ENCODE results near the gene DDIAS.
A peak's percentile ranks its signal among the peaks of the same experiment; 100 is the strongest.
"Not testable (repeated sequence)": the region's sequence is repeated elsewhere in the genome, so short reads cannot be mapped to it uniquely, and the experiment has no call there.

DDIAS gene

GRCh38 chr11:82929121-82929520 lies 27.6 kb downstream of the DDIAS start:
- no peak for DNase-seq

- no peak for DNase-seq
Observed at GRCh38 chr11:82930229-82930628, 28.7 kb downstream of the DDIAS start.

GRCh38 chr11:82930734-82931133 lies 29.2 kb downstream of the DDIAS start:
- DNase-seq = no peak

GRCh38 chr11:82932564-82932963 lies 31.0 kb downstream of the DDIAS start:
- DNase-seq = no peak

GRCh38 chr11:82936261-82936660 lies 34.7 kb downstream of the DDIAS start:
- DNase-seq = no peak

- no peak for DNase-seq
Observed at GRCh38 chr11:82937554-82937953, 36.0 kb downstream of the DDIAS start.

- DNase-seq = no peak
Observed at GRCh38 chr11:82939456-82939855, 37.9 kb downstream of the DDIAS start.

- DNase-seq = no peak
Observed at GRCh38 chr11:82942376-82942775, 40.8 kb downstream of the DDIAS start.

- not testable (repeated sequence) for DNase-seq
Observed at GRCh38 chr11:82943430-82943829, 41.9 kb downstream of the DDIAS start.

GRCh38 chr11:82944198-82944597 lies 42.7 kb downstream of the DDIAS start:
- DNase-seq = no peak

- DNase-seq = not testable (repeated sequence)
Observed at GRCh38 chr11:82945041-82945440, 43.5 kb downstream of the DDIAS start.

- no peak for DNase-seq
Observed at GRCh38 chr11:82945682-82946081, 44.1 kb downstream of the DDIAS start.

- no peak for DNase-seq
Observed at GRCh38 chr11:82949352-82949751, 47.8 kb downstream of the DDIAS start.

GRCh38 chr11:82950502-82950901 lies 49.0 kb downstream of the DDIAS start:
- not testable (repeated sequence) for DNase-seq

GRCh38 chr11:82955736-82956453 lies 54.4 kb downstream of the DDIAS start:
- DNase-seq = peak; percentile 48

GRCh38 chr11:82959987-82960778 lies 58.6 kb downstream of the DDIAS start:
- DNase-seq = peak; percentile 24

GRCh38 chr11:82960779-82961143 lies 59.2 kb downstream of the DDIAS start:
- DNase-seq = no peak

- not testable (repeated sequence) for DNase-seq
Observed at GRCh38 chr11:82962021-82962420, 60.5 kb downstream of the DDIAS start.

GRCh38 chr11:82967381-82967780 lies 65.8 kb downstream of the DDIAS start:
- DNase-seq = no peak

- DNase-seq = no peak
Observed at GRCh38 chr11:82969811-82970210, 68.3 kb downstream of the DDIAS start.

- not testable (repeated sequence) for DNase-seq
Observed at GRCh38 chr11:82970507-82971083, 69.1 kb downstream of the DDIAS start.

GRCh38 chr11:82971519-82971946 lies 70.0 kb downstream of the DDIAS start:
- peak; percentile 50 for DNase-seq

- no peak for DNase-seq
Observed at GRCh38 chr11:82972103-82972502, 70.6 kb downstream of the DDIAS start.

- no peak for DNase-seq
Observed at GRCh38 chr11:82974135-82974534, 72.6 kb downstream of the DDIAS start.

All from activated CD4-positive, alpha-beta T cell treated with anti-CD3 and anti-CD28 coated beads for 48 hours (primary cell).